ENCODE results near the gene ORC3. TPM values are rescaled to one million over a fixed set of nuclear protein-coding genes. Genes with fewer than 3 reads are reported as not detected.
"Not testable (repeated sequence)": the region's sequence is repeated elsewhere in the genome, so short reads cannot be mapped to it uniquely, and the experiment has no call there.

Gene ORC3
- total RNA-seq, 1 donor from 2014 or later, result 40.8 TPM

DNA sequence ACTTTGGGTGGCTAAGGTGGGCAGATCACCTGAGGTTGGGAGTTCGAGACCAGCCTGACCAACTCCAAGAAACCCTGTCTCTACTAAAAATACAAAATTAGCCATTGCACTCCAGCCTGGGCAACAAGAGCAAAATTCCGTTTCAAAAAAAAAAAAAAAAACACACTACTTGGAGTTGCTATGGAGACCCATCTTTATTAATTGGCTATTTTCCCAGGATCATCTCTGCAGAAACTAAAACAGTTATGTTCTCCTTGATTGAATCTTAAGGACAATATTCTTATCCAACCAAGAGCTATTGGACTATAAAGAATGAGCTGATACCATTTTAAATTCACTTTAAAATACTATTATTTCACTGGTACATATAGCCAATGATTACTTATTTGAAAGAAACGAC is 97.4 kb downstream of the ORC3 start:
- FAIRE-seq (no peak), DNase-seq (ENCODE audit: low spot score in 2 of 2) (no peak)

DNA sequence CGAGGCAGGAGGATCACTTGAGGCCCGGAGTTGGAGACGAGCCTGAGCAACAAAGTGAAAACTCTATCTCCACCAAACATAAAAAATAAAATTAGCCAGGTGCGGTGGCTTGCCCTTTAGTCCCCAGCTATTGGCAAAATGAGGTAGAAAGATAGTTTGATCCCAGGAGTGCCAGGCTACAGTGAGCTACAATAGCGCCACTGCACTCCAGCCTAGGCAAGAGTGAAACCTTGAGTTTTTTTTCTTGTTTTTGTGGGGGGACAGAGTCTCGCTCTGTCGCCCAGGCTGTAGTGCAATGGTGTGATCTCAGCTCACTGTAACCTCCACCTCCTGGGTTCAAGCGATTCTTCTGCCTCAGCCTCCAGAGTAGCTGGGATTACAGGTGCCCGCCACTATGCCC is 98.0 kb downstream of the ORC3 start:
- FAIRE-seq, result not testable (repeated sequence)

DNA sequence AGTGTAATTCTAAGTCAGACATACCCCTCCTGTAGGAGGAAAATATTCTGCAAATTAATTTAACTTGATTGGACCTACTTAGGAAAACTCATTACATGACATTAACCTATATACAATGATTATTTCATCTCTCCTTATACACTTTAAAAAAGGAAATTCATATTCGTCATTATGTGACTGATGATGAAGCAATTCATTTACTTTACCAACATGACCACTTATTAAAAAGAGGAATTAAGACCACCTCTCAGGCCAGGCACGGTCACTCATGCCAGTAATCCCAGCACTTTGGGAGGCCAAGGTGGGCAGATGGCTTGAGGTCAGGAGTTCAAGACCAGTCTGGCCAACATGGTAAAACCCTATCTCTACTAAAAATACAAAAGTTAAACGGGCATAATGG is 100.5 kb downstream of the ORC3 start:
- FAIRE-seq, result no peak
- DNase-seq (ENCODE audit: low spot score in 2 of 2), result no peak

More for the DNA sequence above, 98.0 kb downstream of the ORC3 start:
- DNase-seq (ENCODE audit: low spot score in 2 of 2), result not testable (repeated sequence)

DNA sequence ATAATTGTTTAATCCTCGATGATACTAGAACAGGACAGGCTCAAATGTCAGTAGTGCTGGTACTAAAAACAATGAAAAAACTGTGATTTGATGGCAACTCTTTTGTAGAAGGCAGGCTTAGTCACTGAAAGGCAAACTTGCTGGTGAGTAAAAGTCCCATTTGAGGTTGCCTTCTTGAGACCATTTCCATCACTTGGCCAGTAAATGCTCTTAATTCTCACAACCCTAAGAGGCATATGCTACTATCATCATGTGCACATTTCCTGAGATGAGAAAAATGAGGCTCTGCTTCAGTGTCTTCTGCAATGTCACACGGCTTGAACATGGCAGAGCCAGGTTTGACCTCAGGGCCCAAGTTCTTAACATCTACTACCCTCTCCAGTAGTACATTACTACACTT is 102.2 kb downstream of the ORC3 start:
- DNase-seq (ENCODE audit: low spot score in 2 of 2) (no peak), FAIRE-seq (no peak)

DNA sequence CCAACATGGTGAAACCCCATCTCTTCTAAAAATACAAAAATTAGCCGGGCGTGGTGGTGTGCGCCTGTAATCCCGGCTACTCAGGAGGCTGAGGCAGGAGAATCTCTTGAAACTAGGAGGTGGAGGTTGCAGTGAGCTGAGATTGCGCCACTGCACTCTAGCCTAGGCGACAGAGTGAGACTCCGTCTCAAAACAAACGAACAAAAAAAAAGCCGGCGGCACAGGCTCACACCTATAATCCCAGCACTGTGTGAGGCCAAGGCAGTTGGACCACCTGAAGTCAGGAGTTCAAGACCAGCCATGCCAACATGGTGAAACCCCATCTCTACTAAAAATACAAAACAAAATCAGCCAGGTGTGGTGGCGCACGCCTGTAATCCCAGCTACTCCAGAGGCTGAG is 106.9 kb downstream of the ORC3 start:
- FAIRE-seq; DNase-seq (ENCODE audit: low spot score in 2 of 2): not testable (repeated sequence)

DNA sequence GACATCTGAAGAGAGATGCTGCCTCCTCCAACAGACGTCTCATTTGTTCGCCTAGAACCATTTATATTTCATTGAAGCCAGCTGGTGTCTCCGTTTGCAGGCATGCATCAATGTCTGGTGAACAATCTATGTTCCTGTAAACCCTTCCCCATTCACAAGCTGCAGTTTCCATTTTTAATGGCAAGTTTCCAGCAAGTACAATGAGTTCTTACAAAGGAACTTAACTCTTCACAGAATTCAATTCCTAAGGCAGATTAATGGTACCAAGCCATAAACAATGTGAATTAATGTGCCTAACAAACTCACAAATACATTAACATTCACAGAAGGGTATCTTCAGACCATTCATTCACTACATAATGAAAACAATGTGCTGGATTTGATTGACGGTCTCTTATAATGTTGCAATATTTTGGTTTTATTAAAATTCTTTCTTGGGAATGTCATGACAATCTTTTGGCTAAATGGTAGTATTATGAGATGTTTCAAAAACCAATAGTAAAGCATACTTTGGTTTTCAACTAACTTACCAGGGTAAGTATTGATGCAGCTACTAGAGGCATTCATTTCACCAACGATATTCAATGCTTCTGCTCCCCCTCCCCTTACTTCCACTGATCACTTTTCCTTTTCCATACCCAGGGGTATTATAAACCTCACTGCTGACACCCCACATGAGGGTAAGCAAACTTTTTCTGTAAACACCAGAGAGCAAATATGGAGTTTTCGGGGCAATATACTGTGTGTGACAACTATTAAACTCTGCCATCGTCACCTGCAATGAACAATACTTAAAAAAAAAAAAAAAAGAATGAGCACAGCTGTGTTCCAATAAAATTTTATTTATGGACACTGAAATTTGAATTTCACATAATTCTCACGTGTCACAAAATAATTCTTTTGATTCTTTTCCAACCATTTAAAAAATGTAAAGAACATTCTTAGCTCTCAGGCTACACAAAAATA is 107.9 kb downstream of the ORC3 start:
- DNase-seq (ENCODE audit: low spot score in 2 of 2) (peak; percentile 38 to 50), FAIRE-seq (no peak)

DNA sequence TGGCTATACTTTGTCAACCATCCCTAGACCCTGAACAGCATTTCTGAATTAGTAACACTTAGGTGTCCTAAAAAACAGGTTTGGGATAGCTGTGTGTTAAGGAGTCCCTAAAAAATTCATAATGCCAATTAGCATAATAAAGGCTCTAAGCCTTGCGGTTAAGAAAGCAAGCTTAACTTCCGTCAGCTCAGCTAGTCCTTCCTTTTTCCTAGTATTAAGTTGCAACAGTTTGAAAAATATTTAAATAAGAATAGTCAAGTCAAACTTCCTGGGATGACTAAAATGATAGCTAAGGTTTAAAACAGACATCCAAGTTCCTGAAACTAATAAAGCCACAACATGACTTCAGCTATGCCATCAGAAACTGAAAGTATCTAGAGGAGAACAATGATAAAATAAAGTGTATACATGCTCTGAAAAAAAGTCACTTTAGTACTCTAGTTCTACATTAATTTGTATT is 108.6 kb downstream of the ORC3 start:
- FAIRE-seq (no peak), DNase-seq (ENCODE audit: low spot score in 2 of 2) (no peak)

DNA sequence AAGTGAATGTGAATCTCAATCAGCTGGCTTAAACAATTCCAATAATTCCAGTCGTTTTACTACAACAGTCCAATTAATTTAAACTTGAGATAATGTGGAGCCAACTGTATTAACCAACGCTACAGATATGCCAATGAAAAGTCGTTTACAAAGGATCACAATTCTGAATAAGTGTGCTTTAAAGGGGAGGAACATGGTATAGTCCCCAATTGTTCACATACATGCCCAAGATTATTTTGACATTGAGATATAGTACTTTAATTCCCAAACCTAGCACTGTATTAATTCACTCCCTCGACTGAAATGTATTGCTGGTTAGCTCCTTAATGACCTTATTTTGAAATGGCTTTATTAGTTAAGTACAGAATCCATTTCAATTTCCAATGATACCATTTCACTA is 109.6 kb downstream of the ORC3 start:
- DNase-seq (ENCODE audit: low spot score in 2 of 2), result no peak
- no peak for FAIRE-seq

DNA sequence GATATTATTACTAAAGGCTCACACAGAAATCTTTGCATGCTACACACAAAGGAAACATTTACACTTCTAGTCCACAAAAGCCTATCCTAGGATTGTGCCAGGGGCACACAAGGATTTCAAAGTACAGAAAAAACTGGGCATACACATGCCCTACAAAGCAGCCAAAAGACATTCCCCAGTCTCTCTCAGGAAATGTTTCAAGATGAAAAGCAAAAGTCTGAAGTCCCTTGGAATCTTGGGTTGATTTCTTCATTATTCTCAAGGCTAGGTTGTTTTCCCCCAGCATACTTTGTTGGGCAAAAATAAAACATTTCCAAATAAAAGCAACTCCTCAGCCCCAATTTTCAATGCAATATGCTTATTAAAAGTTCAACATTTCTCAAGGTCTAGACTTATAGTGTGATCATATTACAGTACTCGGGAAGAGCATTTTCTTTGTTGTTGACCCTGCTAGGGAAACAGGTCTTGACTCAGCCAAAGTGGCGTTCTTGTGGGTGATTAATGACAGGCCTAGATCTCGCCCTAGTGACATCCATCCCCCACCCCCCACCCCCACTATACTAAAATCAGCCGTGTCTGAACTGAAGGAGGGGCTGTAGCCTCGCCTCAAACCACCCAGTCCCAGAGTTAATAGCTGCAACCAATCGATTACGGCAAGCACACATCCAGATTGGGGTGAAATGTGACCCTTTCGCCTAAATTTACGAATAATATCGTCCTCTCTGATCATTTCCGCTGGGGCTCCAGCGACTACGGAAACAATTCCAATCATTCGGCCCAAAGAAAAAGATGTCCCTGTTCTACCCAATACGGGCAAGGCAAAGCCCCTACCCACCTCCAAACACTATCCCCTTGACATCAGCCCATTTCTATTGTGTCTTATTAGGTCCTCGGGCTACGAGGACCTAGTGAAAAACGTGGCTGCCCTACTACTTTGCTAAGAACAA is 110.7 kb downstream of the ORC3 start:
- DNase-seq (ENCODE audit: low spot score in 2 of 2) (peak in 1 of 2 donors; percentile 44), FAIRE-seq (no peak)

DNA sequence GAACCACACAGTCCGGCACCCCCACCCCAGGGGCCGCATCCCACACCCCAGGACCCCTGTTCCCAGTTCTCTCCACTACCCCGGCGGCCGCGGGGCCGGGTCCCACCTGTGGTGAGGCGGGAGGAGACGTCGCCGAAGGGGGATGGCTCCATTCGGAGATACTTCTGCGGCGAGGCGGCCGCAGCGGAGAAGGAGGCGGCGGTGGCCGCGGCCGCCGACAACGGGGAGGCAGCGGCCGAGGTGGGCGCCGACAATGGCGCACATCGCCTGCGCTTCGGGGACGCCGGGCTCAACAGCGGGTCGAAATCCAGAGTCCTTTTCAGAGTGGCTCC is 111.4 kb downstream of the ORC3 start:
- DNase-seq (ENCODE audit: low spot score in 2 of 2) (peak in 1 of 2 donors; percentile 19), FAIRE-seq (no peak)

DNA sequence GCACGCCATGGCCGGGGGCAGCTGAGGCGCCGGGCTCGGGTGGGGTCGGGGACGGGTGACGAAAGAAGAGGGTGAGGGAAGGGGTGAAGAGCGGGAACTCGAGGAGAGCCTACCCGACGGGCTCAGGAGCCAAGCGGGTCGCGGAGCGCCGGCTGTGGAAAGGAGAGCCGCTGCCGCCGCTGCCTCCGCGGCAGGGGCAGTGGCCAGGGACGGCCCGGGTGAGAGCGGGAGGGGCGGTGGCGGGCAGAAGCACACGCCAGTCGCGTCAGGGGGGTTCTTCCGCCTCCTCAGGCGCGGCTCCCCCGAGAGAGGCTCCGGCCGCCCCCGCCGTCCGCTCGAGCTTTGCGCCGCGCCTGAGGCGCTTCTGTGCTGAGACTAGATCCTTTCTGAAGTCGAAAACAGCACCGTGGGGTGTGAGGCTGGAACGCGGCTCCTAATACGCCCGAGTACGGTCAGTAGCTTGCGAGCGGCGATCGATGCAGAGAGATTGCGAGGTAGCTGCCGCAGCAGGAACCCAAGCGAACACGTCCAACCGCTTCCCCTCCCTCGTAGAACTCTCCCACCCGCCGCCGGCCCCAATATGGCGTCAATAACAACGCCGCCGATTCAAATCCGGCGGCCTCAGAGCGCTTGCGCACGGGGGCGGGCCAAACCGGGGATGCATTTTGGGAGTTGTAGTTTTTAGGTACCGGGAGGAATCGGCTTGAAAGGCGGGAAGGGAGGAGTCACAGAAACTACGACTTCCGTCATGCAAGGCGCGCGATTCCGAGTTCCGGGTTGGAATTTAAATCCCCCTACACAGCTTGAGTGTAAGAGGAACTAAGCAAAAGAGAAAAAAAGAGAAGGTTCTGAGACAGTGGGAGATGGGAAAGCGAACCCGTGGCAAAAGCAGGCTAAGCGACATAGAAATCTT is 112.0 kb downstream of the ORC3 start, which contains the start of gene AKIRIN2:
Gene AKIRIN2, minus strand, starts transcription at position 558 of the 913 bp plus-strand sequence. Its CDS starts 549 bp downstream, at position 9.
- DNase-seq (ENCODE audit: low spot score in 2 of 2) (peak; percentile 85 to 88), FAIRE-seq (peak; percentile 70)

DNA sequence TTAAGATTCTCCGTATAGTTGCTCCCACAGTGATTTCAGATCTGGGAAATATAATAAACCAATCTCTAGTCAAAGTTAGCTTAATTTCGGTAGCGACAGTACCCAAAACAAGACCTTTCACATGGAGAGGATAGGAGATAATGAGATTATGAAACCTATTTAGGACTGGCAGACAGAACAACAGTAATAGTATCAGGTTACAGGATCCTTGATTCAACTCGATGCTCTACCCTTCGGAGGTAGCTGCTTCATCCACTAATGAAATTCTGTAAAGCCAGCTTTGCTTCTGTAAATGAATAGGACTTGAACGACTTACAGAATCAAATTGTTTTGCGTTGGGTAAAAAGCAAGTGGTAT is 112.6 kb downstream of the ORC3 start:
- FAIRE-seq, result no peak

DNA sequence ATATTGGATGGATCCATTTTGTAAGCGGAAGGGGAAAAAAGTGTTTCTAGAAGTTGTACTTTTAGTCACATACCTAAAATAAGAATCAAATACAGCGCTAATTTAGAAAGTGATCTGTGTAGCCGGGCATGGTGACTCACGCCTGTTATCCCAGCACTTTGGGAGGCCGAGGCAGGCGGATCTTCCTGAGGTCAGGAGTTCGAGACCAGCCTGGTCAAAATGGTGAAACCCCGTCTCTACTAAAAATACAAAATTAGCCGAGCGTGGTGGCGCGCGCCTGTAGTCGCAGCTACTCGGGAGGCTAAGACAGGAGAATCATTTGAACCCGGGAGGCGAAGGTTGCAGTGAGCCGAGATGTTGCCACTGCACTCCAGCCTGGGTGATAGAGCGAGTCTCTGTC is 113.1 kb downstream of the ORC3 start:
- not testable (repeated sequence) for DNase-seq (ENCODE audit: low spot score in 2 of 2); FAIRE-seq

More for the DNA sequence above, 112.6 kb downstream of the ORC3 start:
- DNase-seq (ENCODE audit: low spot score in 2 of 2), result no peak

DNA sequence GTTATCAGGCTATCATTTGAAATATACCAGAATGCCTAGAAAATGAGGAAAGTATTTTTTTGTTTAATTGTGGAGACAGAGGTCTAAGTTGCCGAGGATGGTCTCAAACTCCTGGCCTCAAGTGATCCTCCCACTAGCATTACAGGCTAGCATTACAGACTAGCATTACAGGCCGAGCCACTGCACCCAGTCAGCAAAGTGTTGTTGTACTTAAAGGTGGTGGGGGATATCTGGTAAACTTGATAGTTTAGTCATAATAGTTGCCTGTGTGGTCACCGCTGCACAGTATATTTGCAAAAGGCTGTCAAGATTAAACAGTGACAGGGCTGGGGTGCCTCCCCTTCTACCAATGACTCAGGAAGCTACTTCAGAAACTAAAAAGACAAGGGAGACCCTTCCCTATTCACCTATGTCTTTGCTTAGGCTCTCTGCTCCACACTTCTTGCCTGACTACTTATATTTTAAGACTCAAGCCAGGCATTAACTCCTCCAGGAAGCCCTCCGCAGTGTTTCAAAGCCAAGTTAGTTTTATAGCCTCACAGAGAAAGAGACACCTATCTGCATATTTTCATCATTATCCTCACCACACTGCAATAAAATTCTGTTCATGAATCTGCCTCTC is 115.2 kb downstream of the ORC3 start:
- no peak for FAIRE-seq
- DNase-seq (ENCODE audit: low spot score in 2 of 2), result no peak

DNA sequence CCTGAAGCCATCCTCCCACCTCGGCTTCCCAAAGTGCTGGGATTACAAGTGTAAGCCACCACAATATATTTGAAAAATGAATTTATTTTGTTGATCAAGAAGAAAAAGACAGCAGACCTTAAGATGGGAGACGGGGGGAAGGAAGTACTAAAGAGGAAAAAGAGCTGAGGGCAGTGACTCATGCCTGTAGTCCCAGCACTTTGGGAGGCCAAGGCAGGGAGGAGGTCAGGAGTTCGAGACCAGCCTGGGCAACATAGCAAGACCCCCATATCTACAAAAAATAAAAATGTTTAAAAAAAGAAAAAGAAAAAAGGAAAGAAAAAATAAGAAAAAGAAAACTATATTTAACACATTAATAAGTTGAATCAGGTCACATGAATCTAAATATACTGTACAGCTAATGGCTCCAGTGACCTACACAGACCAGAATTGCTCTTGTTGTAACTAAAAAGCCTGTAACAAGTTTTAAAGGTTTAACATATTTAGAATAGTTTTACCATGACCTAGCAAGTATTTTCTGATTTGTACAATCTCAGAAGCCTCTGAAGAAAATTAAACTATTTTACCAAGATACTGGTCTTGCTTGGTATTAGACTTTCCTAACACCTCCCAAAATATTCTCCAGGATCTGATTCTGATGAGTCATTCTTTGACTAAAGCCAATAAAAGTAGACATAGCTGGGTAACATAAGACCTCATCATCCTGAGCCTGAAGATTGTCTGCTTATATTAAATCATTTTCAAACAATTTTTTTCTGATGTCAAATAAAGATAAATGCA is 116.4 kb downstream of the ORC3 start:
- FAIRE-seq (no peak), DNase-seq (ENCODE audit: low spot score in 2 of 2) (no peak)

DNA sequence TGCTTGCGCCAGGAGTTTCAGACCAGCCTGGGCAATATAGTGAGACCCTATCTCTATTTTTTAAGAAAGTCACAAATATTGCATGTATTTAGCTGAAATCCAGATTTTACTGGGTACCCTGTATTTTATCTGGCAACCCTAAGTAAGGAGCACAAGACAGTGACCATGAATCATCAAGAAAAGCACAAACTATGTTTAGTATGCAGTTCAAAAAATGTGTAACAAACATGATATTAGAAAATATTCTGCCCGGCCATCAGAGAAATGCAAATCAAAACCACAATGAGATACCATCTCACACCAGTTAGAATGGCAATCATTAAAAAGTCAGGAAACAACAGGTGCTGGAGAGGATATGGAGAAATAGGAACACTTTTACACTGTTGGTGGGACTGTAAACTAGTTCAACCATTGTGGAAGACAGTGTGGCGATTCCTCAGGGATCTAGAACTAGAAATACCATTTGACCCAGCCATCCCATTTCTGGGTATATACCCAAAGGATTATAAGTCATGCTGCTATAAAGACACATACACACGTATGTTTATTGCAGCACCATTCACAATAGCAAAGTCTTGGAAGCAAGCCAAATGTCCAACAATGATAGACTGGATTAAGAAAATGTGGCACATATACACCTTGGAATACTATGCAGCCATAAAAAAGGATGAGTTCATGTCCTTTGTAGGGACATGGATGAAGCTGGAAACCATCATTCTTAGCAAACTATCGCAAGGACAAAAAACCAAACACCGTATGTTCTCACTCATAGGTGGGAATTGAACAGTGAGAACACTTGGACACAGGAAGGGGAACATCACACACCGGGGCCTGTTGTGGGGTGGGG is 118.9 kb downstream of the ORC3 start:
- DNase-seq (ENCODE audit: low spot score in 2 of 2); FAIRE-seq: not testable (repeated sequence)

DNA sequence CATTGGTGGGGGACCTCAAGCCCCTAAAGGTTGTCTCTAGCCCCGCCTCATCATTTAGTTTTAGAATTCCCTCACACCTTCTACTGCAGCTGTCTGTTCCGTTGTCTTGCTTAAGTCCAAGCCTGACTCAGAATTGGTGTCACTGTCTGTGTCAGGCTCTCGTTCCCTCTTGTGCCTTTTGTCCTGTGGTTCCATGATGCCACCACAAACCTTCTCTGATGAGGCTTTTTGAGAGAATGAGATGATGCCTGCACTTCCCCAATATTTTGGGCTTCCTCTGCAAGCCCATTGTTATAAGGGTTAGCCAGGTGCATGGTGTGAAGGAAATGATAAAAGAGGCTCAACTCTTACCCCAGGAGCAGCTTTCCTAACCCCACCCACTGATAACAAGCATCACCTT is 120.2 kb downstream of the ORC3 start:
- DNase-seq (ENCODE audit: low spot score in 2 of 2) (no peak), FAIRE-seq (no peak)

DNA sequence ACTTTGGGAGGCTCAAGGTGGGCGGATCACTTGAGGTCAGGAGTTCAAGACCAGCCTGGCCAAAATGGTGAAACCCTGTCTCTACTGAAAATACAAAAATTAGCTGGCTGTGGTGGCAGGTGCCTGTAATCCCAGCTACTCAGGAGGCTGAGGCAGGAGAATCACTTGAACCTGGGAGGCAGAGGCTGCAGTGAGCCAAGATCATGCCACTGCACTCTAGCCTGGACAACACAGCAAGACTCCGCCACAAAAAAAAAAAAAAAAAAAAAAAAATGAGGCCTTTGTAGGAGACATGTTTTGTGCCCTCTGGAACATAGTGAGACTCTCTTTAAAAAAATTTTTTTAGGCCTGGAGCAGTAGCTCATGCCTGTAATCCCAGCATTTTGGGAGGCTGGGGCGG is 122.8 kb downstream of the ORC3 start:
- FAIRE-seq; DNase-seq (ENCODE audit: low spot score in 2 of 2): not testable (repeated sequence)
